ENCODE measurements around the gene TMEM273.

Gene TMEM273

DNA sequence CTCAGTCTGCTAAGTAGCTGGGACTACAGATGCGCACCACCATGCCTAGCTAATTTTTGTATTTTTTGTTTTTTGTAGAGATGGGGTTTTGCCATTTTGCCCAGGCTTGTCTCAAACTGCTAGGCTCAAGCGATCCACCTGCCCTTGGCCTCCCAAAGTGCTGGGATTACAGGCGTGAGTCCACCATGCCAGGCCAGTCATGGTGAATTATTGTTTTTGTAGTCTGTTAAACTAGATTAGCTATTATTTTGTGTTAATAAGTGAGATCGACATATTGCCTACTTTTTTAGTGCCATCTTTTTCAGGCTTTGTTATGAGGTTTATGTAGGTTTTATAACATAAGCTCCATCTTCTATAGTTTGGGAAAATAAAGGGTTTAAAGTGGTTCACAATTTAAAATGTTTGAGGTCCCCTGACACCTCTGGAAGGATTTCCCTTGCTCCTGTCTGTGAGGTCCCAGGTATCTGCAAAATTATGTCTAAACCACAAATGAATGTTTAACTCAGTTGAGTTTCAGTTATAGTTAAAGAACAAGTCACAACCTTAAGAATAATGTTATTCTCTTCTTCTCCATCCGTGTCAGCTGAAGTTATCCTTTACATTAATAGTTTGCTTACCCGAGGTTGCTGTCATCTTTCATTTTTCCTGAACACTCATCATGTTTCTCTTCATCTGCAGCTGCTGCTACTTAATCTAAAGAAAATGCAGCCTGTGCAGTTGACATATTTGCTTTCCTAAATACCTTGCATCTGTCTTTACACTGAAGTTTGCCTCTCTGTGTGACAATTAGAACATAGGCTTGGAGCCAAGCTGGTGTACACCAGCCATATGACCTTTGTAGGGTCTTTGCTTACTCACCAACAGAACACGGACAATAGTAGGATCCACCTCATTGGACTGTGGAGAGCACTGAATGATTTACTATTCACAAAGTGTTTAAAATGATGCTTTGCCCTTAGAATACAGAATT lies 63.9 kb downstream of the TMEM273 start:
- in situ Hi-C loops (cut with MboI; ENCODE audit: low sequenced_read_pairs): no loop called here

DNA sequence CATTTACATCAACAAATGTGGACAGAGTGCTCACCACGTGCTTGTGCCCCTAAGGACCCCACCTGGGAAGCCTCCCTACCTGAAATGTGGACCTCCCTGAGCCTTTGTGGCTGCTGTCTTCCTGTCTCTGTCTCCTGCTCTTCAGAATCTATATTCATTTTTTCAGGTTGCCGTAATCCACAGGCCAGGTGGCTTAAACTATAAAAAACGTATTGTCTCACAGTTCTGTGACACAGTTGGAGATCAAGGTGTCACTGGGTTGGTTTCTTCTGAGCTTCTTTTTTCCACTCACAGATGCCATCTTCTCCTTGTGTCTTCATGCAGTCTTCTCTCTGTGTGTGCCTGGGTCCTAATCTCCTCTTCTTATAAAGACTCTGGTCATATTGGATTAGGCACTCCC lies 67.3 kb downstream of the TMEM273 start:
- in situ Hi-C loops (cut with MboI; ENCODE audit: low sequenced_read_pairs): no loop called here

DNA sequence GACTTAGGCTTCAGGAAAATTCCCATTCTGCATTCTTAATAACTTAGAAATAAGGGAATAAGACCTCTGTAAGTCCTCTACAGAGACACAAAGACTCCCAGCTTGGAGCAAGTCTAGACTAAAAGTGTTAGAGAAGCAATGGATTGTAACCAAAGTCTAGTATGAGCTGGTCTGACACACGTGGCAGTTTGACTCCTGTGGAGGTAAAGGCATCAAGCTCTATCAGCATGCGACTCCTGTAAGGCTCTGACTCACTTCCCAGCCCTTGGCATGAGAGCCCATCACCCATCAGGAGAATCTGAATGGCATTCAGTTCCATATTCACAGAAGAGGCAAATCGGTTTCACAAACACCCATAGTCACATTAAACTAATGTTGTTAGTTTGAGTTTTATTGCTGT lies 68.4 kb downstream of the TMEM273 start:
- in situ Hi-C loops (cut with MboI; ENCODE audit: low sequenced_read_pairs): no loop called here

DNA sequence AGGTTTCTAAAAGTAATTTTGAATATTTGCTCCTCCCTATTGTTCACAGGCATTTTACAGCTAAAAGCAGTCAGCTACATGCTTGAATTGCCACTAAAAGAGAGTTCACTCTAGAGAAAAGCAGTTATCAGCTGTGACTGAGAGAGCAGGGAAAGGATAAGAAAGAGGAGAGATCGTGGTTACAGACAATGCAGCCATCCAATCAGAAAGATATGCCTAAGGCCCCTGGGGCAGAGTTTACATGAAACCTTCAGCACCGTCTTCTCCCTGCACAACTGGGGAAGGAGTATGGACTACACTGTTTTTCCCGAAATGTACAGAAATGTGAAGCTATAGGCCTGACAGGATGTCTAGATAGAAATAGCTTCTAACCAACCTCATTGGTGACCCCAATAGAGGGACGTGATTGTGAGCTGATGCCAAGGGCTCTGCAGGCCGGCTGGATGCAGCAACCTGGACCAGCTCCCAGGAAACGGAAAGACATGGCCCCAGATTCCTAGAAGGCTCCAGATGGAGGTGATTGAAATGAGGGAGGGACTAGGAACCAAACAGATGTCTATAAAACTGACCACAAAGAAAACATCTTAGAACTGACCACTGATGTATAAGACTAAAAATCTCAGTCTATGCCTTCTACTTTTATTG lies 69.6 kb downstream of the TMEM273 start:
- in situ Hi-C loops (cut with MboI; ENCODE audit: low sequenced_read_pairs): no loop called here

- in situ Hi-C loops (cut with MboI; ENCODE audit: low sequenced_read_pairs): no loop called here
Measured at GRCh38 chr10:49117376-49118070, 70.7 kb downstream of the TMEM273 start.

GRCh38 chr10:49116509-49117375 lies 71.4 kb downstream of the TMEM273 start:
- in situ Hi-C loops (cut with MboI; ENCODE audit: low sequenced_read_pairs): no loop called here

DNA sequence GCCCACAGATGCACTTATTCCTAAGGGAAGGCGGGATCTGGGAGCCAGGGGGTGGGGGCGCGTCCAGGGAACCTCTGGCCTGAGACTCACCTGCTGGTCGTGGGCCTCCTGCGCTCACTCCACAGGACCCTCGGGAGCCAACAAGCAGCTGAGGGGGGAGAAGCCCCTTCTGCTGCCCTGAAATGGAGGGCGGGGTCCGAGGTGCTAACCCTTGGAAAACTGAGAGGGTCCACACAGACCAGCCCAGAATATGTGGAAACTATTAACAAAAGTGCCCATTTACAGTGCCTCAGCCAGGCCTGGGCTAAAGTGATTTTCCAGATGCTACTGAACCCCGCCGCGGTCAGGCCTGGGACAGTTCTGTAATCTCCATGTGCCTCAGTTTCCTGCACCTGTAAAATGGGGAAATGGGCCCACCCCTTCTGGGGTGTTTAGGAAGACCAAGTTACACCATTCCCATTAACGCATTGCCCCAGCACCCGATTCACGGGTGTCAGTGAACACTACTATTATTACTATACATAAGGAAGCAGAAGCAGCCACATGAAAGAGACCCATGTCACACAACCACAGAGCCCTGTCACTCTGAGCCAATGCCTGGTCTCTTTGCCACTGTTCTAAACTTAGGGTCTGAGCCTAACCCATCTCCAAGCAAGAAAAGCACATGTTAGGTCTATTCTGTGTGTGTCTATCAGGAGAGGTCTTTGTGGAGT lies 72.2 kb downstream of the TMEM273 start:
- in situ Hi-C loops (cut with MboI; ENCODE audit: low sequenced_read_pairs): no loop called here

GRCh38 chr10:49115015-49115795 lies 73.0 kb downstream of the TMEM273 start, which contains the start of gene VSTM4:
Gene VSTM4 (minus strand): TSS chr10:49115522. CDS start chr10:49115485, 37 bp downstream.
- in situ Hi-C loops (cut with MboI; ENCODE audit: low sequenced_read_pairs): no loop called here

- in situ Hi-C loops (cut with MboI; ENCODE audit: low sequenced_read_pairs): no loop called here
Measured at GRCh38 chr10:49114718-49115014, 73.5 kb downstream of the TMEM273 start.

DNA sequence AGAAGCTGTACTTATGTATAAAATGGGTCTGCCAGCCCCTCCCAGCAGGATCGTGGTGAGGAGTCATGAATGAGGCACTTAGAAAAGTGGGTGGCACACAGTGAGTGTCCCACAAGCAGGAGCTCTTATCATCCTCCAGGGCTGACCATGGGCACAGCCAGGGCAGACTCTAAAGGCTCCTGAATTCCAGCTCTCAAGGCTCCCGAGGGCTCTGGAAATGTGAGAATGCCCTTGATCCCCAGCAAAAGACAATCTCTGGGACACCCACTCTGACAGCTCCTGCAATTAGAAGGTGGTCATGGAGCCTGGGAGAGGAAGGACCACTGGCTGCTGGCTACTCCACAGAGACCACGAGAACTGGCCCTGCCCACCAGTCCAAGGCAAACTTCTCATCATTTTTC lies 74.5 kb downstream of the TMEM273 start:
- in situ Hi-C loops (cut with MboI; ENCODE audit: low sequenced_read_pairs): no loop called here

DNA sequence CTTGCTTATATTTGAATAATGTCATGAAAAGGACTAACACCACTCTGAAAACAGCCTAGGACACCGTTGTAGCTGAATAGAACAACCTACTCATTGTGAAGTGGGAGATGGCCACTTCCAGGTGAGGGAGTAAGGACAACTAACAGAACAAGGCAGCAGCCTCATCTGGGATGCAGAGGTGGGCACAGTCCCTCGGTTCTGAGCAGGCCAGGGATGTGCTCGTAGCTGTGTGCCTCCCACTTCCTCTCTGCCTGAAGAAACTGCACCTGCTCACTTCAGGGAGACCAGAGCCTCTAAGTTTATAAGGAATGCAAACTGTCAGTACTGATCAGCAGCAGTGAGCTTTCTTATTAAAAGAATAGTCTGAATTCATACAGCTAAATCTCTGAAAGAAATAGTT lies 75.3 kb downstream of the TMEM273 start:
- in situ Hi-C loops (cut with MboI; ENCODE audit: low sequenced_read_pairs): no loop called here

- in situ Hi-C loops (cut with MboI; ENCODE audit: low sequenced_read_pairs): no loop called here
Measured at GRCh38 chr10:49112098-49112497, 76.1 kb downstream of the TMEM273 start.

DNA sequence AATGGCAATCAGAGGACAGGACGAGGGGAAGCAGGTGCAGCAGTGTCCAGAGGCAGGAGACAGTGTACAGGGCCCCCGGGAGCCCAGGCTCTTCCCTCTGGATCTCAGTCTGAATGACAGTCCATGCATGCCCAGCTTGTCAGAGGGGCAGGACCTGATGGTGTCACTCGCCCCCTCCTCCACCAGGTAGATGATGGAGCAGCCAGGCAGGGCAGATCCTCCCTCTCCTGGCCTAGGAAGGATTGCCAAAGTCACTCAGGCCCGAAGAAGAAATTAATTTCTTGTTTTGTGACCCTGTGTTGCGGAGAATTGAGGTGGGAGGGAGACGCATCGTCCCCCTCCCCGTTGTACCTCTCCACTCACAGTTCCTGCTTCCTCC lies 76.9 kb downstream of the TMEM273 start:
- in situ Hi-C loops (cut with MboI; ENCODE audit: low sequenced_read_pairs): no loop called here

GRCh38 chr10:49110684-49111319 lies 77.4 kb downstream of the TMEM273 start:
- in situ Hi-C loops (cut with MboI; ENCODE audit: low sequenced_read_pairs): no loop called here

DNA sequence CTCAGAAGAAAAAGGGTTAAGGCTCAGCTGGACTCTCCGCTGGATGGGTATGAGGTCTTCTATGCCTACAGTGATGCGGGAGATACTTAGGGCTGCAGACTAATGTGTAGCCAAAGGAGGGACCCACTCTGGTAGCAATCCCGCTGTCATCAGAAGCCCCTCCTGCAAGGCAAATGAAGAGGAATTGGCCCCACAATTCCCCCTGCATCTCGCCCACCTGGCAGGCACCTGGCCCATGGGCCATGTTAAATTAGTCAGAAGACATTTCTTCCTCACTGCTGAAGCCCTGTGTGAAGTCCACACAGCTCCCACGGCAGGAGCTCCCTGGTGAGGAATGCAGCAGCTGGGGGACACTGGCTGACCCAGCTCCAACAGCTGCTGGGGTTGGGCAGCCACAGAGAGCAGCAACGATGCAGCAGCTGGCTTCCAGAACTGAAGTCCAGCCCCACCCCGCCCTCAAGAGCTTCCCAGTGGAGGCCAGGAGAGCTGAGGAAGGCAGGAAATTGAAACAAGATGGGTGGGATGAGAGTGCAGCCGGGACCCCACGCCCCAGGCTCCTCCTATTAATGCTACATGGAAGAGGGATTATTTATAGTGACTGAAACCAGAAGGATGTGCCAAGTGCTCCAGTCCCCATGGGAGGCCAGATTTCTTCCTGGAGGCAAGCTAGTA lies 78.4 kb downstream of the TMEM273 start:
- in situ Hi-C loops (cut with MboI; ENCODE audit: low sequenced_read_pairs): no loop called here

GRCh38 chr10:49108656-49109055 lies 79.5 kb downstream of the TMEM273 start:
- in situ Hi-C loops (cut with MboI; ENCODE audit: low sequenced_read_pairs): no loop called here

DNA sequence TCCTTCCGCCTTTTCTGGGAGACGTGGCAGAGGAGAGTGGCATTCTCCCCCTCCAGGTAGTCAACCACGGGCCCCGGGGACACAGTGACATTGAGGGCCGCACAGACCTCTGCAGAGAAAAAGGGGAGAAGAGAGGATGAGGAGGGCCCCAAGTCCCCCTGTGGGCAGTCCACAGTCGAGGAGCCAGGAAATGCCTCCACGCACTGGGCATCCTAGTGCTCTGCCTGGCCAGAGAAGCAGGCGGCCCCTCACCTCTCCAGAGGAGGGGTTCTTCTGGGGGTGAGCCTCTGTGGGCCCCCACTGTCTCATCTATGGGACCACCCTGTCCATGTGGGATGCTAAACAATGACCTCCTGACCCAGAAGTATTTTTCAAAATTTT lies 80.3 kb downstream of the TMEM273 start:
- in situ Hi-C loops (cut with MboI; ENCODE audit: low sequenced_read_pairs): no loop called here

- in situ Hi-C loops (cut with MboI; ENCODE audit: low sequenced_read_pairs): no loop called here
Measured at GRCh38 chr10:49107111-49107886, 80.9 kb downstream of the TMEM273 start.
